Erythroblast (primary cell): ENCODE results near the gene ELL.
A peak's percentile ranks its signal among the peaks of the same experiment; 100 is the strongest.

Source experiments
- DNase-seq, 2 experiments: peaks; one replicate each; lab custom pipeline; 2025; lab: John Stamatoyannopoulos, UW
- GATA1 ChIP-seq: IDR thresholded peaks from 2 replicates; pipeline ENCODE4 v1.6.1; 2011; ENCODE audit warnings: low read depth, mild to moderate bottlenecking, control low read depth, low read length, moderate library complexity
- POLR2A ChIP-seq: IDR thresholded peaks from 2 replicates; pipeline ENCODE4 v1.6.1; 2011; ENCODE audit warnings: mild to moderate bottlenecking, low read length

Gene ELL

DNA sequence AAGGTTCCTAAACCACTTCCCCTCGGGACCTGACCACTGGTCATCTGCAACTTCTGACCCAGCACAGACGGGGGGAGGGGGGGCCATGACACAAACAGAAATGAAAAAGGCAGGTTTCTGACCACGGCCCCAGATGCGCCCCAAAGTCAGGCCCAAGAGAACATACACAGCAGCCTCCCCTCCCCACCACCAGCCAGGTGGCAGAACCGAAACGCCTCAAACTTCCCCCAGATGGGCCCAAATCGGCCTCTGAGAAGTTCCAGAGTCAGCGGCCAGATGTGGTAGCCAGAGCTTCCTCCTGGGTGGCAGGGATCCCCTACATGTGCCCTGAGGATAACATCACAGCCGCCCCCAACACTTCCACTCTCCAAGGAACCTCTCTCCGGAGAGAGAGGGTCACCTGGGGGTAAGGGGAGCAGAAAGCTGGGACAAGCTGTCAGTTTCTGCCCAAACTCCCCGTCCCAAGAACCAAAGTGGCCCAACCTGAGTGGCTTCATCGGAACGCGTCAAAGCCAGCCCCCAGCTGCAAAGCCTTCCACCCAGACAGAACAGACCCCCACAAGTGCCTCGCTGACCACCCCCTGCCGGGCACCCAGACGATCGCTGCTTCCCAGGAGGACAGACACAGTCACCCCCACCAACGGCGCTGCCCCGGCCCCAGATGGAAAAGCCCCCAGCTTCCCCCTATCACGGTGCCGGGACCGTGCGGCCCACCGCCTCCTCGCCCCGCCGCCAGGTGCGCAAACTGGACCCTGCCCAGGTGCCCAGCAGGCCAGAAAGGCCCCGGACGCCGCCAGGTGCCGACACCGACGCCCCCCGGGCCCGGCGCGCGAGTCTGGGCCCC, 800 bp downstream of the ELL start:
- DNase-seq, result peak in 1 of 2 experiments; percentile 74
- TF ChIP-seq GATA1 (no peak), POLR2A (peak; percentile 20)

DNA sequence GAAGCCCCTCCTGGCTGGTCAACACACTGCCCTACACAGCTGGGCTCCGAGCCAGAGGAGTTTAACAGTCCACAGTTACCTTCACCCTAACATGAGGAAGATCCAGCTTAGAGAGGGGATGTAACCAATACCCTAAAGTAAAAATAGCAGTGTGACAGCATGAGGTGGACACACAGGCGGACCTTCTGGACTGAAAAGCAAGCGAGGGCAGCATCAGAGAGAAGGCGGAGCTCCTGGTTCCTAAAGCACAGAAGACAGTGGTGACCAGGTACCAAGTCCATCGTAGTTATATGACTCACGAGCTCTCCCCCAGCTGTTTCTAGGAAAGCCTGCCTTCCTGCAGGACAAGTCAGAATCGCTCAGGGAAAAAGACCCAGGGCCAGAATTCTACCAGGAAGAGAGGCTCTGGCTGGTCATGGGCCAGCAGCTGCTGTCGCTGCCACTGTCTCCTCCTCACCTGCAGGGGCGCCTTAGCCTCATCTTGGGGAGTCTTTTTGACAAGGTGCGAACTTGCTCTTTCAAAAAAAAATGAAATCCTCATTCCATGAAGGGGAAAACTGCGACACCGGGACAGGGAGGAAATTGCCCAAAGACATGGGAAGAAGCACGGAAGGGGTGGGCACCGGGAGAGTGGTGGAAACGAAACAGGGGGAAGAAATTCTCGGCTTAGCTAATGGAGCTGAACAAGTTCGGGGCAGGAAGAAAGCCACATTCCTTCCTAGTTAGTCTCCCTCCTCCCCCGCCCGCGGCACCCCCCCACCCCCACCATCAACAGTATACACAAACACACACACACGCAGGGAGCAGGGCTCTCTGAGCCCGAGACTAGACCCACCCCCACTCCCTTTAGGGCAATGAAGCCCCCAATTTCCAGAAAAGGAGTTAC, 1.7 kb downstream of the ELL start:
- DNase-seq, result peak; percentile 79 to 87
- TF ChIP-seq POLR2A (no peak), GATA1 (no peak)

DNA sequence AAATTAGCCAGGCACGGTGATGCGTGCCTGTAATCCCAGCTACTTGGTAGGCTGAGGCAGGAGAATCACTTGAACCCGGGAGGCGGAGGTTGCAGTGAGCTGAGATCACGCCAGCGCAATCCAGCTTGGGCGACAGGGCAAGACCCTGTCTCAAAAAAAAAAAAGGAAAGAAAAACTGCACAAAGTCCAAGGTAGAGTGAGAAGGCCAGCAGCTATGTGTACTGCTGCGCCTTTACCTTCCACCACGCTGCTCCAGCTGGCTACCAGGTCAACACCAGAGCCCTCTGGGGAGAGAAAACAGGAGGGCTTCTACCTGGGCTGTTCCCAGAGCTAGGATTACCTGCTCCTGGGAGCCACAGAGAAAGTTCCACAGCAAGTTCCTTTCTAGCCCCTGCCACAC, 3.2 kb downstream of the ELL start:
- TF ChIP-seq POLR2A (no peak), GATA1 (no peak)
- DNase-seq, result no peak

DNA sequence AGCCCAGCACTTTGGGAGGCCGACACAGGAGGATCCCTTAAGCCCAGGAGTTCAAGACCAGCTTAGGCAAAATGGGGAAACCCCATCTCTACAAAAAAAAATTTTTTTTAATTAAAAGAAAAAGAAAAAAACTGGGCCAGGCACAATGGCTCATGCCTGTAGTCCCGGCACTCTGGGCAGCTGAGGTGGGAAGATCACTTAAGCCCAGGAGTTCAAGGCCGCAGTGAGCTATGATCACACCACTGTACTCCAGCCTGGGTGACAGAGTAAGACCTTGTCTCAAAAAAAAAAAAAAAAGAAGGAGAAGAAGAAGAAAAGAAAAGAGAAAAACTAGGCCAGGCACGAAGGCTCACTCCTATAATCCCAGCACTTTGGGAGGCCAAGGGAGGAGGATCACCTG, 4.3 kb downstream of the ELL start:
- DNase-seq, result no peak
- TF ChIP-seq GATA1 (no peak), POLR2A (no peak)

DNA sequence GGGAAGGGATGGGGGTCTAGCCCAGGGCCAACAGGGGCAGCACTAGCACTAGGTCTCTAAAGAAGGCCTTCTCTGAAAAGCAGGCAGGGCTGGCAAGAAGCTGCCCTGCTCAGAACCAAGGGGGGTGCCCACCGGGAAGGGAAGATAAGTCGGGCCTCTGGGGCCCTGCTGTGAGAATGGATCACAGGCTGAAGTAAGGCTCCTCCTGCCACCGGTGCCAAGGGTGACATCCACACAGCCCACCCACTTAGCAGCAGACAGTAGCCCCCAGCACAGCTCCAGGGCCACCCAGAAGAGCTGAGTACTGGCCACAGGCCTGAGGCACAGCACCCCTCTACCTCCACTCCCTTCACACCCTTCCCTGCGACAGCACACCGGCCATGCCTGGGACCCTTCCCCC, 5.9 kb downstream of the ELL start:
- TF ChIP-seq POLR2A, result no peak
- TF ChIP-seq GATA1, result no peak
- no peak for DNase-seq

DNA sequence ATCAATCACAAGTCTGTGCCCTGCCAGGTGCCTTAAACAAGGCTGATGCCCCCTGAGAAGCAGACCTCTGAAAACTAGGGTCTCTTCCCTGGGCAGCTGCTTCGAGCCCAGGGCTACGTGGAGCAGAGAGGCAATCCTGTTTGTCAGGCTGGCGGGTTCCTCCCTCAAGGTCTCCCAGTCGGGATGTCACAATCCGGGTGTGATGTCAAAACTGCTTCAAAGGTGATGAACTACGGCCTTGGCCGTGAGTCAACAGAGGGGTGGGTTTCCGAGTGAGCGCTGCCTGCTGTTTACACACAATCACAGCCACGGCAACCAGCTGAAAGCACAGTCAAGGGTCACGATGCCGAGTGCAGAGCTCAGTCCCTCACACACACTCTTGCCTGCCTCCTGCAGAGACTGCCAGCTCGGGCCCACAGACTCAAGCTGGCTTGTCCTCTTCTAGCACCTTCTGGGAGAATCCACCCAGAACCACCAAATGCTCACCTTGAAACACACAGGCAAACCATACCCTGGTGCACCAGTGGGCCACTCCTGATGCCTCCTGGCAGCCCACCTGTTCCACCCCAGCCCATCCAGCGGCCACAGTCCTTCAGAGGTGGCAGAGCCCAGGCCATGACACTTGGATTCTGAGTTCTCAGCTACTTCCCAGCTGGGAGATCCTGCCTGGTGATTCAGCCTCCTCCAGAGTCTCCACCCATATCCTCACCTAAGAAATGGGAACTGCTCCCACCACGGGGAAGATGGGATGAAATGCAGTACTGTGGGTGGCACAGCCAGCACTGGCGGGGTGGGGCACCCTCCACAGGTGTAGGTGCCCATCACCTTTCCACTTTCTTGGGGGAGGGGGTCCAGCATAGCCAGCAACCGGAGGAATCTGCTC, 6.8 kb downstream of the ELL start:
- no peak for TF ChIP-seq GATA1
- no peak for TF ChIP-seq POLR2A
- DNase-seq, result no peak

DNA sequence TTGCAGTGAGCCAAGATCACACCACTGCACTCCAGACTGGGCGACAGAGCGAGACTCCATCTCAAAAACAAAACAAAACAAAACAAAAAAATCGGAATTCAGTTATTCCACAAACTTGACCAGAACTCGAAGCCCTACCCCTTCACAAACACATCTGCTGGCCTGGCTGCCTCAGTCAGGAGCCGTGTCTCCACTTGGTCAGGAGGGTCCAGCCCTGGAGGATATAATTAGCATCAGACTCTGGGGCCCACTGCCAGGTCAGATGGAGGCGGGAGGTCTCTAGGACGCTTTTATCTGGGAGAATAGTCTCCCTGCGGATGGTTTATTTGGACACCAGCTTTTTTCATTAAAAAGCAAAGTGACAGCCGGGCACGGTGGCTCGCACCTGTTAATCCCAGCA, 8.0 kb downstream of the ELL start:
- TF ChIP-seq GATA1 (no peak), POLR2A (no peak)
- DNase-seq, result no peak

DNA sequence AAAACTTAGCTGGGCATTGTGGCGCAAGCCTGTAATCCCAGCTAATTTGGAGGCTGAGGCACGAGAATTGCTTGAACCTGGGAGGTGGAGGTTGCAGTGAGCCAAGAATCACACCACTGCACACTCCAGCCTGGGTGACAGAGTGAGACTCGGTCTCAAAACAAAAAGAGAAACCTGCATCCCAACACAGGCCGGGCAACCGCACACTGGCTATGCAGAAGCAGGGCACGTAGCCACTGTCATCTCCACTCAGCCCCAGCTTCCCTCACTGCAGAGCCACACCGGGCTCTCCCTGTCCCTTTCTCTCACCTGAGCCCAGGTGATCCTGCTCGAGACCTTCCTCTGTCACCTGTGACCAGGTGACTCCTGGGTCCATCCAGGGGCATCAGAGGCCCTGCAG, 11.7 kb downstream of the ELL start:
- TF ChIP-seq POLR2A (no peak), GATA1 (no peak)
- no peak for DNase-seq

DNA sequence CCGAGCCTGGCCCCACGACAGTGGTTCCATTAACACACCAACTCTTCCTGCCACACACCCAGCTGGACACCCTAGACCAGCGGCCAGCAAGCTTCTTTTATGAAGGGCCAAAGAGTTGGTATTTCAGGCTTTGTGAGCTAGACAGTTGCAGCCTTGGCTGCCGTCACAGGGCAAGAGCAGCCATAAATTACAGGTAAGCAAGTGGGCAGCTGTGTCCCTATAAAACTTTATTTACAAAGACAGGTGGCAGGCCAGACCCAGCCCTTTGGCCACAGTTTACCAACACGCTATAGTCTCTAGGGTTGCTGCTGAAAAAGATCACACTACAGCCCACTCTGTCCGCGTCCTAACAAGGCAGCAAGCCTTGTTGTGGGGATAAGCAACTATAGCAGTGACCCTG, 13.3 kb downstream of the ELL start:
- TF ChIP-seq GATA1 (no peak), POLR2A (no peak)

DNA sequence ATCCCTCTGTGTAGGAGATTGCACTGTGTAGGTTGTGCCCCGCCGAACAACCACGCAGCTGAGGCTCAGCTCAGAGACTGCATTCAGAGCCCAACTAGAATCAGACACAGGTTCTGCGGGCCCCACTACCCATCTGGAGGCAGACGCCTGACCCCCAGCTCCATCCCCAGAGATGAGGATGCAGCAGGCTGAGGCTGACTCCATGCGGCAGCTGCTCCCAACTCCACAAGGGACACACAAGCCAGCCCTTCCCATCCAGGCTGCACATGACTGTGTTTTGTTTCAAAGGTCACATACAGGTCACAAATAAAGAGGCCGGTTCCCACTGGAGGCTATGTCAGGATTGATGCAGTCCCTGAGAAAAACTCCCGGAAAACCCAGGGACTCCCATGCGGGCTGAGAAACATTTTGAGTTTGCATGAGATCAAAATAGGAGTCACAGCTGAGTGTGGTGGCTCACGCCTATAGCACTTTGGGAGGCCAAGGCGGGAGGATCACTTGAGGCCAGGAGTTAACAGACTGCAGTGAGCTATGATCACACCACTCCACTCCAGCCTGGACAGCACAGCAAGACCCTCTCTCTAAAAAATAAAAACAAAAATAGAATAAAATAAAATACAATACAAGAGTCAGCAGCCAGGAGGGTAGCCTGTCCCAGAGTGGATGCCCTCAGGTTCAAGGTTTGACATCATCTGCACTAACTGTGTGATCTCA, 14.0 kb downstream of the ELL start:
- TF ChIP-seq POLR2A (no peak), GATA1 (no peak)
- DNase-seq, result no peak

More for the DNA sequence above, 13.3 kb downstream of the ELL start:
- DNase-seq, result no peak

DNA sequence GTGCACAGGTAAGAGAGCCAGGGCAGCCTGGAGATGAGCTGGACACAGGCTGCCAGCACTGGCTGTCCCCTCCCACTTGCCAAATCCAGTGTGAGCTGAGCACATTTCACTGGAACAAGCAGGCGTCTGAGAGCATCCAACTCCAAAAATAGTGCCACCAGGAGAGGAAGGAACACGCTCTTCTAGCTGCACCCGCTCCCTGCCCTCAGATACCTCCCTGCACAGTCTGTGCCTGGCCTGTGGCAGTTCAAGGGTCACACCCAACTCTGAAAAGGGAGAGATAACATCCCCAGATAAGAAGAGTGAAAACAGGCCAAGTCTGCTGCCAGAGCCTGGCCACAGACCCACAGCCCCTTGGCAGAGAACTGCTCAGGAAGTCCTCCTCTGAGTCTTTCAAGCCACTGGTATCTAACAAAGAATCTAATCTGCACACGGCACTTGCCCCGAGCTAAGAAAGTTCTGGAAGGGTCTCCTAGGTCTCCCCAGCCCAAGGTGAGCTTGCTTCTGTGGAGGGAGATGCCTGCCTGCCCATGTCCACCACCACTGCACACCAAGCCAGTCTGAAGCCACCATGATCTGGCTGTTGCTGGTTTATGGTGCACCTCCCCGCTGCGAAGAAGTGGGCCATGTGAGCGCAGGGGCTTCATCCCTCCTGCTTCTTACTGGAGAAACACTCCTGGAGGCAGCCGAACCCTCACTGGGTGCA, 14.7 kb downstream of the ELL start:
- TF ChIP-seq POLR2A (no peak), GATA1 (no peak)
- peak; percentile 65 to 85 for DNase-seq
